Colonic mucosa (tissue), 4 donors: ENCODE data around the gene SLC38A8. TPM values are rescaled to one million over a fixed set of nuclear protein-coding genes. Genes with fewer than 3 reads are reported as not detected.

ENCODE experiments used
- DNase-seq: peaks from one replicate; pipeline ENCODE4 v3.0.0-alpha.2; 2020
- H3K27ac ChIP-seq: fragments of 200-600 bp; one replicate; pipeline ENCODE4 v1.8.0; 2021
- H3K27me3 ChIP-seq: fragments of 200-600 bp; one replicate; pipeline ENCODE4 v1.8.0; 2021
- H3K36me3 ChIP-seq: fragments of 200-600 bp; one replicate; pipeline ENCODE4 v1.8.0; 2021
- H3K4me1 ChIP-seq: fragments of 200-600 bp; one replicate; pipeline ENCODE4 v1.8.0; 2021; ENCODE audit warnings: mild to moderate bottlenecking
- H3K4me3 ChIP-seq: fragments of 200-600 bp; one replicate; pipeline ENCODE4 v1.8.0; 2021
- H3K9ac ChIP-seq, 2 donors: one replicate each; pipeline ENCODE4 v1.7.0; 2013; ENCODE audit warnings: control low read depth in 2 of 2, low read depth in 2 of 2, low read length in 2 of 2
- H3K9me3 ChIP-seq: fragments of 200-600 bp; one replicate; pipeline ENCODE4 v1.8.0; 2021
- CTCF ChIP-seq: fragments of 200-600 bp; IDR thresholded peaks from one replicate; pipeline ENCODE4 v1.8.0; 2022; ENCODE audit warnings: antibody characterized with exemption, mild to moderate bottlenecking
- intact Hi-C: fragments of 100-400 bp; cut with DNase I; formaldehyde crosslinking; loops from one replicate; pipeline ENCODE4 v1.14.1; 2022
- total RNA-seq, 2 donors: library from RNA; stranded (reverse); fragmentation: NEBNext Ultra II Directional in 1 of 2; extraction: Animal tissue kit (Norgen Biotek cat#: 25700) in 1 of 2; gene quantifications; one replicate each; pipeline ENCODE4 v1.2.1, GENCODE V29; 2021
- donor health status: healthy.
- donor health status: DM: no; HTN: no; CAD: no.
- donor health status: DM: no; HTN: no; CAD: no.

Gene SLC38A8
- total RNA-seq, 2 donors from 2014 or later = not detected

- DNase-seq = no peak
- Histone ChIP-seq H3K27ac (no peak overlapping the region), H3K9me3 (no peaks in the 10 kb centered on the region), H3K9ac (no peak overlapping the region), H3K36me3 (no peaks in the 10 kb centered on the region), H3K27me3 (peaks cover 16% of the 10 kb centered on the region), H3K4me3 (no peak overlapping the region), H3K4me1 (no peaks in the 10 kb centered on the region)
- TF ChIP-seq CTCF = no peak
- intact Hi-C loops = no loop called here
These were observed 3.3 kb upstream of the SLC38A8 start for GRCh38 chr16:84045818-84046470.

- no peak overlapping the region for H3K9ac ChIP-seq
- intact Hi-C loops = no loop called here
- no peaks in the 10 kb centered on the region for H3K9me3 ChIP-seq
- H3K27ac ChIP-seq = no peak overlapping the region
- H3K36me3 ChIP-seq = no peaks in the 10 kb centered on the region
- no peak for DNase-seq
- TF ChIP-seq CTCF = no peak
- H3K4me3 ChIP-seq = no peak overlapping the region
- H3K4me1 ChIP-seq = no peaks in the 10 kb centered on the region
- H3K27me3 ChIP-seq = peaks cover 16% of the 10 kb centered on the region
These were observed 2.6 kb upstream of the SLC38A8 start for GRCh38 chr16:84045001-84045817.

- no peak for TF ChIP-seq CTCF
- H3K27ac ChIP-seq = no peak overlapping the region
- no peaks in the 10 kb centered on the region for H3K4me1 ChIP-seq
- no peak overlapping the region for H3K4me3 ChIP-seq
- H3K27me3 ChIP-seq = peaks cover 16% of the 10 kb centered on the region
- DNase-seq = no peak
- H3K9ac ChIP-seq = no peak overlapping the region
- intact Hi-C loops = no loop called here
- H3K9me3 ChIP-seq = no peaks in the 10 kb centered on the region
- no peaks in the 10 kb centered on the region for H3K36me3 ChIP-seq
These were observed 1.5 kb upstream of the SLC38A8 start for GRCh38 chr16:84044118-84044488.

GRCh38 chr16:84043486-84044117 is 1.0 kb upstream of the SLC38A8 start:
- no peak for DNase-seq
- H3K9me3 ChIP-seq = no peaks in the 10 kb centered on the region
- H3K4me1 ChIP-seq = no peaks in the 10 kb centered on the region
- no peaks in the 10 kb centered on the region for H3K36me3 ChIP-seq
- TF ChIP-seq CTCF = no peak
- no peak overlapping the region for H3K27ac ChIP-seq
- H3K9ac ChIP-seq = no peak overlapping the region
- H3K4me3 ChIP-seq = no peak overlapping the region
- peaks cover 16% of the 10 kb centered on the region for H3K27me3 ChIP-seq
- intact Hi-C loops = no loop called here

DNA sequence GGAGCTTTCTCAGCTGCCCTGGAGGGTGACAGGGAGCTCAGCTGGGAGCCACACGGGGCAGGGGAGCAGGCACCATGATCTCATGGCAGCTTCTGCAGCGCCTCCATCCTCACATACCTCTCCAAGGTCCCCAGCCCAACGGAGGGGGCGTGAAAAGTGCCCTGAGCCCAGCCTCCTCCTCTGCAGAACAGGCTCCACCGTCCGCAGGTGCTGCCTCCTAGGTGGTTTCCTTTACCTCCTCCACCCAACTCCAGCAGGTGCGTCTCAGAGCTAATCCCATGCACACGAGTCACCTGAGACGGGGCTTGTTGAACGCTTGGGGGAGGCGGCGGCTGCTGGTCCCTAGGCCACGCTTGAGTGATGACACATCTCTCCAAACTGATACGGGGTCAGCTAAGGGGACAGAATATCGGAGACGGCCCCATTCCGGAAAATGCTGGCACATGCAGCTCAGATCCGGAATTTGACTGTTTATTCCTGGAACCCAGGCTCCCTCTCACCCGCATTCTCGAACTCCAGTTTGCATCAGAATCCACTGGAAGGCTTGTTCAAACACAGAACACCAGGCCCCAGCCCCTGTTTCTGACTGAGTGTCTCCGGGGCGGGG is 387 bp upstream of the SLC38A8 start:
- Histone ChIP-seq H3K36me3 (no peaks in the 10 kb centered on the region), H3K9me3 (no peaks in the 10 kb centered on the region), H3K4me3 (no peak overlapping the region), H3K9ac (no peak overlapping the region), H3K27me3 (peaks cover 16% of the 10 kb centered on the region), H3K27ac (no peak overlapping the region), H3K4me1 (no peaks in the 10 kb centered on the region)
- no peak for TF ChIP-seq CTCF
- DNase-seq = no peak
- intact Hi-C loops = no loop called here
